K562 (cell line): ENCODE measurements around the gene PEAR1. TPM values are rescaled to one million over a fixed set of nuclear protein-coding genes. Genes with fewer than 3 reads are reported as not detected.

Experiments used
- CBFA2T3 ChIP-seq: fragments of 450-650 bp; IDR thresholded peaks from 2 replicates; pipeline ENCODE4 v1.6.1; 2017
- CBX5 ChIP-seq: IDR thresholded peaks from 2 replicates; pipeline ENCODE4 v1.6.1; 2014; ENCODE audit warnings: low read depth, borderline replicate concordance
- CC2D1A ChIP-seq: fragments of 450-650 bp; IDR thresholded peaks from 2 replicates; pipeline ENCODE4 v1.6.1; 2017; ENCODE audit warnings: mild to moderate bottlenecking
- CEBPB ChIP-seq: fragments of 450-650 bp; IDR thresholded peaks from 2 replicates; pipeline ENCODE4 v1.6.1; 2016; ENCODE audit warnings: missing genetic modification characterization, missing compliant biosample characterization
- CHAMP1 ChIP-seq: fragments of 450-650 bp; IDR thresholded peaks from 2 replicates; pipeline ENCODE4 v1.6.1; 2016; ENCODE audit warnings: mild to moderate bottlenecking
- CUX1 ChIP-seq: fragments of 200-800 bp; sonication (Bioruptor generic); IDR thresholded peaks from 2 replicates; pipeline ENCODE4 v1.6.1; 2016; ENCODE audit warnings: missing genetic modification characterization, missing compliant biosample characterization
- DMBX1 ChIP-seq: fragments of 250-450 bp; sonication (Bioruptor Pico); IDR thresholded peaks from 2 replicates; pipeline ENCODE4 v1.8.0; 2022; ENCODE audit warnings: inconsistent platforms, mild to moderate bottlenecking, moderate library complexity, borderline replicate concordance
- ELF4 ChIP-seq: fragments of 450-650 bp; formaldehyde crosslinking; IDR thresholded peaks from 2 replicates; pipeline ENCODE4 v1.4.0; 2022; ENCODE audit warnings: missing genetic modification characterization
- FOSL1 ChIP-seq: fragments of 200-800 bp; sonication (Bioruptor generic); conservative IDR thresholded peaks from 2 replicates; pipeline ENCODE4 v1.6.1; 2016; ENCODE audit warnings: missing genetic modification characterization, missing compliant biosample characterization
- FOXJ2 ChIP-seq: fragments of 200-800 bp; sonication (Bioruptor generic); IDR thresholded peaks from 2 replicates; pipeline ENCODE4 v1.6.1; 2016; ENCODE audit warnings: missing genetic modification characterization, missing compliant biosample characterization
- KLF16 ChIP-seq: IDR thresholded peaks from 2 replicates; pipeline ENCODE4 v1.6.1; 2016; ENCODE audit warnings: antibody characterized with exemption
- MIER1 ChIP-seq: fragments of 450-650 bp; IDR thresholded peaks from 2 replicates; pipeline ENCODE4 v1.6.1; 2016; ENCODE audit warnings: antibody characterized with exemption, mild to moderate bottlenecking, low read depth
- RBM34 ChIP-seq: fragments of 200-400 bp; formaldehyde crosslinking; IDR thresholded peaks from 2 replicates; pipeline ENCODE4 v1.6.1; 2018; ENCODE audit warnings: low read length, borderline replicate concordance; ENCODE audit not compliant: insufficient read depth
- SMARCE1 ChIP-seq: fragments of 450-650 bp; IDR thresholded peaks from 2 replicates; pipeline ENCODE4 v1.7.1; 2016; ENCODE audit warnings: mild to moderate bottlenecking
- TSC22D4 ChIP-seq: fragments of 450-650 bp; IDR thresholded peaks from 2 replicates; pipeline ENCODE4 v1.6.1; 2016; ENCODE audit warnings: missing genetic modification characterization, missing biosample characterization, control low read depth
- ZC3H8 ChIP-seq: fragments of 450-650 bp; IDR thresholded peaks from 2 replicates; pipeline ENCODE4 v1.6.1; 2017
- ZNF143 ChIP-seq: sonication (generic); formaldehyde crosslinking; IDR thresholded peaks from 2 replicates; pipeline ENCODE4 v1.9.0; 2022; ENCODE audit warnings: mild to moderate bottlenecking, missing genetic modification reagents
- ZNF589 ChIP-seq: fragments of 200-800 bp; sonication (Bioruptor generic); IDR thresholded peaks from 2 replicates; pipeline ENCODE4 v1.6.1; 2016; ENCODE audit warnings: low read depth, missing genetic modification characterization, missing compliant biosample characterization
- ZNF740 ChIP-seq, 3 experiments: fragments of 200-800 bp in 1 of 3; sonication (Bioruptor generic) in 1 of 3; sonication (generic) in 1 of 3; formaldehyde crosslinking in 1 of 3; IDR thresholded peaks; 2 replicates each; pipeline versions ENCODE4 v1.6.1 to v1.8.0; 2016 to 2022; ENCODE audit warnings: mild to moderate bottlenecking in 2 of 3, missing compliant biosample characterization in 2 of 3, missing genetic modification characterization in 2 of 3, missing genetic modification reagents in 1 of 3
- ZSCAN32 ChIP-seq: fragments of 450-650 bp; formaldehyde crosslinking; IDR thresholded peaks from 2 replicates; pipeline ENCODE4 v1.4.0; 2020; ENCODE audit warnings: mild to moderate bottlenecking, moderate library complexity
- polyA plus RNA-seq, 8 experiments: library from polyadenylated mRNA; depleted of rRNA in 4 of 8; stranded (reverse) in 5 of 8; unstranded in 3 of 8; fragments of >200 nt; fragmentation: Nextera tagmentation in 2 of 8; fragmentation: Illumina TruSeq in 1 of 8; extraction: Ambion mirVana in 2 of 8; extraction: Trizol in 1 of 8; gene quantifications; 2 replicates each; pipeline versions ENCODE4 v1.2.1 to v1.2.3, GENCODE V29; 2011 to 2014; ENCODE audit warnings: inconsistent platforms in 1 of 8, missing spikeins in 1 of 8
- total RNA-seq, 7 experiments: library from RNA; depleted of rRNA in 6 of 7; stranded (reverse); fragments of >200 nt in 6 of 7; fragmentation: Illumina TruSeq in 2 of 7; extraction: Trizol in 2 of 7; gene quantifications; 2 replicates each; pipeline versions ENCODE4 v1.2.1 to v1.2.3, GENCODE V29; 2011 to 2021; ENCODE audit warnings: low replicate concordance in 1 of 7

The PEAR1 gene
- total and polyA plus RNA-seq, 9 of the 15 experiments (the other 6 are each of a cell fraction or from before 2014, with no cell fraction given) = 0.87 to 13.9 (median 6.1) TPM

DNA sequence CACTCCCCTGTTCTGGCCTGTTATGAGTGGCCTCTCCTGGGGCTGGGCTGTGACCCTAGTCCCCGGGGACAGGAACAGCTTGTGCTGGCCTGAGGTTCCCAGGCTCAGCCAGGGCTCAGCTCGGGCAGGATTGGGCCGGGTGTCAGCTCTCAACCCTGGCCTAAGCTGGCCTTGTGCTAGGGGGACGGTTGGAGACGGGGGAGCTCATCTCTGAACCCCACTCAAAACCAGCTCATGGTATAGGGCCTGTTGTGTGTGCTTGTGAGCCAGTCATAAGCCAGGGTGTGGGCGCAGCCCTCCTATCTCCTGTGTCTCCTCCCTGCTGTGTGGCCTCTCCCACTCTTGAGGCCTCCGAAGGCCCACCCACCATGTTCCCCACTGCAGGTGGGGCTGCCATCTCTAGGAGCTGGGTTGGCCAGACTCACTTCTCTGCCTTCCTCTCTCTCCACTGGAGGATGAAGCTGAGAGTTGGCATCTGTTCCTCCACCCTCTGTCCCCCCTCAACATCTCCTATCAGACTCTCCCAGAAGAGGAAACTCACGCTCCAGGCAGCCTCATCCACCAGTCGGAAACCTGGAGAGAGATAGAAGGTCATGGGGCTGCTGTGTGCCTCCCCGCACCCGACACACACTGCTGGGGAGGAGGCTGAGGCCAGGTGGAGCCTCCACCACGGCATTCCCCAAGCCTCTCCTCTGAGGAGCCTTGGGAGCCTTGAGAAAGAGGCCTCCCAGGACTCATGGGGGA, 1.4 kb downstream of the PEAR1 start (continued):
- no peak for TF ChIP-seq CHAMP1
- no peak for TF ChIP-seq TSC22D4 (tag)
- no peak; the same call in 1 of the 2 replicates for TF ChIP-seq FOSL1 (tag)
- no peak for TF ChIP-seq ZNF740 (CRISPR knock-in tag; IDR thresholded peaks at IDR 0.05)
- TF ChIP-seq ZNF740 (tag; IDR thresholded peaks at IDR 0.05) = no peak
- TF ChIP-seq MIER1 = 0 out of 2 replicates have a peak, but pooled peaks have one; percentile 27
- TF ChIP-seq KLF16 = peak; percentile 74; the same call in 1 of the 2 replicates
- TF ChIP-seq ZNF589 (CRISPR knock-in tag) = 0 out of 2 replicates have a peak, but pooled peaks have one; percentile 11
- TF ChIP-seq CC2D1A = no peak; the same call in 1 of the 2 replicates
- no peak for TF ChIP-seq ZC3H8
- TF ChIP-seq DMBX1 (CRISPR knock-in tag) = no peak
- TF ChIP-seq SMARCE1 = 0 out of 2 replicates have a peak, but pooled peaks have one; percentile 40
- TF ChIP-seq FOXJ2 (tag) = no peak
- peak; percentile 93 for TF ChIP-seq CBFA2T3
- TF ChIP-seq ELF4 (CRISPR knock-in tag) = no peak
- no peak for TF ChIP-seq CEBPB (tag)
- TF ChIP-seq RBM34 = no peak
- TF ChIP-seq ZSCAN32 (CRISPR knock-in tag) = no peak
- no peak for TF ChIP-seq CBX5
- TF ChIP-seq ZNF143 (CRISPR knock-in tag) = no peak
- TF ChIP-seq CUX1 = no peak
